Heart left ventricle (tissue), 13 donors: Measurements from ENCODE around the gene SLC6A13.

ENCODE experiments used
- CTCF ChIP-seq, 12 donors: fragments of 200-600 bp; sonication (generic) in 4 of 12; IDR thresholded peaks; one replicate each; pipeline versions ENCODE4 v1.5.0 to v1.8.0; 2018 to 2022; ENCODE audit warnings: antibody characterized with exemption in 12 of 12, mild to moderate bottlenecking in 5 of 12
- POLR2A ChIP-seq, 2 donors: fragments of 450-650 bp; IDR thresholded peaks; one replicate each; pipeline ENCODE4 v1.6.1; 2017; ENCODE audit warnings: antibody characterized with exemption in 2 of 2, mild to moderate bottlenecking in 2 of 2, moderate library complexity in 2 of 2
- donor health status: ischemic (EF 13 %, LVEDD 7.1; RV severe dilation, severe dysfunction).
- donor health status: DM: no; HTN: yes; CAD: no.
- donor health status: DM: no; HTN: no; CAD: no.
- donor health status: ischemic (EF 25% LVEDD 6.9; RV normal size, moderate dysfunction).
- donor health status: ischemic (EF 25% LVEDD 5.7; RV mildly dilated, moderate dysfunction).
- donor health status: ischemic (EF 35%, LVEDD 5.7; RV mildly dilated, moderate dysfunction).
- donor health status: nonischemic (EF 11% LVEDD 7.7; RV severe dilation, severe dysfunction).
- donor health status: DM: yes; HTN: yes; CAD: no.
- donor health status: PGD.
- donor health status: ischemic (EF 29% LVEDD 5.4; RV normal size, mild dysfunction).
- donor health status: nonischemic (EF 23%, LVEDD 6.1; RV moderate dilation, normal function).

DNA sequence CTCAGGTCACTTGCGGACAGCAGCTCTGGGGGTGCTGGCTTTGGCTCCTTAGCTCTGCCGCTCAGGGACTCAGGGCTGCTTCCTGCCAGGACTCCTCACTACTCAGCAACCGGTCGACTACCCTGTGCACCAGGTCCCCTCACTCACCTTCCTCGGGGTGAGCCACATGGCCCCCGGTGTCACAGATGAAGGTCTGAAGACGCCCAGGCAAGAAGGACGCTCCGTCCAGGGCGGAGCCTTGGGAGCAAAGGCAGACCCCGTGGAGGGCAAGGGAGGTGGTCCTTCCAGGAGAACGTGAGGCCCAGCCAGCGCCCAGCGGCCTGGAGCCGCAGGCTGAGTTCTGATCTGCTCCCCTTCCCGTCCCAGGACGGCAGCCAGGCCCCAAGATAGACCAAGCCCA, 80.7 kb downstream of the SLC6A13 start:
- TF ChIP-seq CTCF (IDR thresholded peaks at IDR 0.05) (no peak), POLR2A (IDR thresholded peaks at IDR 0.05) (no peak)
